OCI-LY1 (cell line): ENCODE data around the gene C15orf61.

ENCODE experiments used
- EZH2 ChIP-seq: fragments of 200-600 bp; sonication (generic), shearing (Covaris generic); IDR thresholded peaks from 2 replicates; pipeline ENCODE4 v1.8.0; 2017; ENCODE audit warnings: borderline replicate concordance, mixed run types, mild to moderate bottlenecking, antibody characterized with exemption, low read length, moderate library complexity, mixed read lengths
- TF ChIP-seq, protein P1 (sequence below): fragments of 200-600 bp; sonication (generic), shearing (Covaris generic); IDR thresholded peaks from 2 replicates; pipeline ENCODE4 v1.5.1; 2017; ENCODE audit warnings: mild to moderate bottlenecking, antibody characterized with exemption, low read length, moderate library complexity, mixed read lengths

DNA sequence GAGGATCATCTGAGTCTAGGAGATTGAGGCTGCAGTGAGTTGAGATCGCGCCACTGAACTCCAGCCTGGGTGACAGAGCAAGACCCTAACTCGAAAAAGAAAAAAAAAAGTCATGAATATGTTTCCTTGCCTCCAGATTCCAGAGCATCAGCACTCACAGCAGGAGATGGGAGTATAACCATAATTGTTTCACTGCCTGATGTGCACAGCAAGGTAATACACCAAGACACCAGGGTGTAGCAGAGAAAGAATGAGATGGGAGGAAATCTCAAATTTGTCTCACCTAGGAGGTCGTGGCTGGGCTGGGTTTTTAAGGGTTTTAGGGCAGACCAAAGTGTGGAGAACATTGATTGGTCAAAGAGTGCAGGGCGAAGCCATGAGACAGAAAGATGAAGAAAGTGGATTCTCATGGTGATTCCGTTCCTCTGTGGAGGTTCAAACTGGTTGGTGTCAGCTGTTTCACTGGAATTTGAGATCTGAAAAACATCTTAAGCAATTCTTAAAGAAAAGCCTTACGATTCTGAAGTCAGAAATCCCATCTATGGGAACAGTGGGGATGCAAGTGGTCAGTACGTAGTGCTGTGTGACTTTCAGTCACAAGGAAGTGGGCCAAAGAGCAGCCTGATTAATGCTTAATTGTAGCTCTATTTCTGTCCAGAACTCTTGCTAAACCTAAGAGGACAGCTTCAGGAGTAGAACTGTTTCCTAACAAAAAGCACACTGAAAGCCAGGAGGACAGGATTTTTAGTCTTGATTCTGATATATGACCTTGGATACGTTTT, 7.8 kb upstream of the C15orf61 start:
- TF ChIP-seq, protein P1, sequence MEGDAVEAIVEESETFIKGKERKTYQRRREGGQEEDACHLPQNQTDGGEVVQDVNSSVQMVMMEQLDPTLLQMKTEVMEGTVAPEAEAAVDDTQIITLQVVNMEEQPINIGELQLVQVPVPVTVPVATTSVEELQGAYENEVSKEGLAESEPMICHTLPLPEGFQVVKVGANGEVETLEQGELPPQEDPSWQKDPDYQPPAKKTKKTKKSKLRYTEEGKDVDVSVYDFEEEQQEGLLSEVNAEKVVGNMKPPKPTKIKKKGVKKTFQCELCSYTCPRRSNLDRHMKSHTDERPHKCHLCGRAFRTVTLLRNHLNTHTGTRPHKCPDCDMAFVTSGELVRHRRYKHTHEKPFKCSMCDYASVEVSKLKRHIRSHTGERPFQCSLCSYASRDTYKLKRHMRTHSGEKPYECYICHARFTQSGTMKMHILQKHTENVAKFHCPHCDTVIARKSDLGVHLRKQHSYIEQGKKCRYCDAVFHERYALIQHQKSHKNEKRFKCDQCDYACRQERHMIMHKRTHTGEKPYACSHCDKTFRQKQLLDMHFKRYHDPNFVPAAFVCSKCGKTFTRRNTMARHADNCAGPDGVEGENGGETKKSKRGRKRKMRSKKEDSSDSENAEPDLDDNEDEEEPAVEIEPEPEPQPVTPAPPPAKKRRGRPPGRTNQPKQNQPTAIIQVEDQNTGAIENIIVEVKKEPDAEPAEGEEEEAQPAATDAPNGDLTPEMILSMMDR: no peak
- no peak for TF ChIP-seq EZH2
